Measurements from ENCODE around the gene EPHA3. TPM values are rescaled to one million over a fixed set of nuclear protein-coding genes. Genes with fewer than 3 reads are reported as not detected.

The EPHA3 gene
- total RNA-seq, 4 donors from 2014 or later, result 5.6 to 63.0 (median 16.6) TPM

DNA sequence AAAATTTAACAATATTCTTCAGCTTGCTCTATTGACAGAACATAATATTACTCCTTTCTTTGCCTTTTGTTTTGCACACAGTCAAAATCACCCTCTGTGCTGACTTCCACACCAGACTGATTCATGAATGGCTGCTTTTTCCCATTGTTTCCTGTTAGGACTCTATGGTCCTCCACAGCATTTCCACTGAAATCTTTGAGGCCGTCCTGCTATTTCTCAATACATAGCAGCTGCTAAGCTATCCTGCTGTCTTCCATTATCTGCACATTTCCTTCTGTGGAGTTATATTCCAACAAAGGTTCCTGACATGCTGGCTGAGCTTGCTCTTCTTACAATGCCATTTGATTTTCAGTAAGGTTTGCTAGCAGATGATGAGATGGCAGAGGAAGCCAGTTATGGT, 153.3 kb downstream of the EPHA3 start:
- Histone ChIP-seq H3K27ac (no peak overlapping the region), H3K9me3 (no peaks in the 10 kb centered on the region)

GRCh38 chr3:89261673-89262072, 154.3 kb downstream of the EPHA3 start:
- Histone ChIP-seq H3K27ac (no peak overlapping the region), H3K9me3 (no peaks in the 10 kb centered on the region), H3K4me3 (no peak overlapping the region), H3K4me1 (no peaks in the 10 kb centered on the region), H3K36me3 (peaks cover 0 to 2% of the 10 kb centered on the region in 2 donors), H3K27me3 (no peaks in the 10 kb centered on the region)
- TF ChIP-seq, protein P1, sequence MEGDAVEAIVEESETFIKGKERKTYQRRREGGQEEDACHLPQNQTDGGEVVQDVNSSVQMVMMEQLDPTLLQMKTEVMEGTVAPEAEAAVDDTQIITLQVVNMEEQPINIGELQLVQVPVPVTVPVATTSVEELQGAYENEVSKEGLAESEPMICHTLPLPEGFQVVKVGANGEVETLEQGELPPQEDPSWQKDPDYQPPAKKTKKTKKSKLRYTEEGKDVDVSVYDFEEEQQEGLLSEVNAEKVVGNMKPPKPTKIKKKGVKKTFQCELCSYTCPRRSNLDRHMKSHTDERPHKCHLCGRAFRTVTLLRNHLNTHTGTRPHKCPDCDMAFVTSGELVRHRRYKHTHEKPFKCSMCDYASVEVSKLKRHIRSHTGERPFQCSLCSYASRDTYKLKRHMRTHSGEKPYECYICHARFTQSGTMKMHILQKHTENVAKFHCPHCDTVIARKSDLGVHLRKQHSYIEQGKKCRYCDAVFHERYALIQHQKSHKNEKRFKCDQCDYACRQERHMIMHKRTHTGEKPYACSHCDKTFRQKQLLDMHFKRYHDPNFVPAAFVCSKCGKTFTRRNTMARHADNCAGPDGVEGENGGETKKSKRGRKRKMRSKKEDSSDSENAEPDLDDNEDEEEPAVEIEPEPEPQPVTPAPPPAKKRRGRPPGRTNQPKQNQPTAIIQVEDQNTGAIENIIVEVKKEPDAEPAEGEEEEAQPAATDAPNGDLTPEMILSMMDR (IDR thresholded peaks at IDR 0.05), result no peak
- TF ChIP-seq POLR2A (IDR thresholded peaks at IDR 0.05), result no peak
- intact Hi-C loops (cut with DNase I; ENCODE audit: low total_unique reads), result no loop called here
- no peak for DNase-seq

More for the DNA sequence above, 153.3 kb downstream of the EPHA3 start:
- Histone ChIP-seq H3K4me1 (no peaks in the 10 kb centered on the region), H3K27me3 (no peaks in the 10 kb centered on the region), H3K36me3 (peaks cover 0 to 2% of the 10 kb centered on the region in 2 donors), H3K4me3 (no peak overlapping the region)
- TF ChIP-seq POLR2A (IDR thresholded peaks at IDR 0.05), result no peak
- TF ChIP-seq, protein P1 (IDR thresholded peaks at IDR 0.05), result no peak
- intact Hi-C loops (cut with DNase I; ENCODE audit: low total_unique reads), result no loop called here
- no peak for DNase-seq

- no peaks in the 10 kb centered on the region for H3K27me3 ChIP-seq
- peaks cover 0 to 2% of the 10 kb centered on the region in 2 donors for H3K36me3 ChIP-seq
- DNase-seq, result no peak
- no peak for TF ChIP-seq POLR2A (IDR thresholded peaks at IDR 0.05)
- TF ChIP-seq, protein P1 (IDR thresholded peaks at IDR 0.05), result no peak
- no peaks in the 10 kb centered on the region for H3K9me3 ChIP-seq
- no peak overlapping the region for H3K4me3 ChIP-seq
- no peaks in the 10 kb centered on the region for H3K4me1 ChIP-seq
- intact Hi-C loops (cut with DNase I; ENCODE audit: low total_unique reads), result no loop called here
- no peak overlapping the region for H3K27ac ChIP-seq
Observed at GRCh38 chr3:89262309-89262929, 155.0 kb downstream of the EPHA3 start.

GRCh38 chr3:89264037-89264560, 156.7 kb downstream of the EPHA3 start:
- Histone ChIP-seq H3K4me3 (no peak overlapping the region), H3K4me1 (no peaks in the 10 kb centered on the region), H3K27me3 (no peaks in the 10 kb centered on the region), H3K36me3 (peaks cover 0 to 2% of the 10 kb centered on the region in 2 donors), H3K9me3 (no peaks in the 10 kb centered on the region), H3K27ac (no peak overlapping the region)
- TF ChIP-seq, protein P1 (IDR thresholded peaks at IDR 0.05), result no peak
- TF ChIP-seq POLR2A (IDR thresholded peaks at IDR 0.05), result no peak
- DNase-seq, result no peak
- intact Hi-C loops (cut with DNase I; ENCODE audit: low total_unique reads), result no loop called here

DNA sequence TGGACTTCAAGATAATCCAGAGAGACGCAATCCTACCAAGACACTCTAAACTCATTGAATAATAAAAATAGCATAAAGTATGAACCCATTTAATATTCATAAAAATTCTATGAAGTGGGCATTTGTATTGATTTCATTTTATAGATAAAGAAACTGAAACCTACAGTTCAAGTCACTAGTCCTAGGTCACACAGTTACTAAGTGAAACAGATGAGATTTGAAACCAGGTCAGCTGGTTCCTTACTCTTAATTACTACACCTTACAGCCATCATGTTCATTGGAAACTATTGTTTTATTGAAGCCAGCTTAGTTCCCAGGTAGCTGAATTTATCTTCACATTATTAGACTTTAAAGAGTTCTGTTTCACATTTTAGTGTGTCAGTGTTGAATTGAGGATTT, 158.7 kb downstream of the EPHA3 start:
- TF ChIP-seq, protein P1 (IDR thresholded peaks at IDR 0.05), result no peak
- TF ChIP-seq POLR2A (IDR thresholded peaks at IDR 0.05), result no peak
- no peak for DNase-seq
- no peak overlapping the region for H3K4me3 ChIP-seq

More for the DNA sequence above, 158.7 kb downstream of the EPHA3 start:
- no peaks in the 10 kb centered on the region for H3K27me3 ChIP-seq
- H3K9me3 ChIP-seq, result no peaks in the 10 kb centered on the region
- H3K4me1 ChIP-seq, result no peaks in the 10 kb centered on the region
- intact Hi-C loops (cut with DNase I; ENCODE audit: low total_unique reads), result no loop called here
- peaks cover 0 to 2% of the 10 kb centered on the region in 2 donors for H3K36me3 ChIP-seq
- no peak overlapping the region for H3K27ac ChIP-seq
